Islet of Langerhans (tissue), 1 donor: Measurements from ENCODE around the gene MANSC1.
"Not testable (repeated sequence)": the region's sequence is repeated elsewhere in the genome, so short reads cannot be mapped to it uniquely, and the experiment has no call there.

Experiments used
- FAIRE-seq: peaks from one replicate; lab custom pipeline; 2011; peaks lifted over from hg19 to GRCh38; lab: Jason Lieb, UNC

MANSC1 gene

DNA sequence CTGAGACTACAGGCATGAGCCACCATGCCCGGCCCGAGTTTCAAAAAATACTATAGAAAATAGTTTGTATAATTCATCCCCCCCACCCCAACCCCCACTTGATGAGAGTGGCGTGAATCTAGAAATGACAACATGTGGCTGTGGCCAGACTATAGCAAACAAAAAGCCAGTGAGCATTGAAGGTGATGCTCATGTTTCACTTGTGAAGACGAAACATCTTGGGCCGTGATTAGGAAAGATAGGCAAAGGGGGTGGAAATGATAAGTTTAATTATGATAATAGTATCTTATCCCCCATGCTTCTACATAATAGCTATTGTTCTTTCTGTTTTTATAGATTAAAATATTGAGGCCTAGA, 15.4 kb upstream of the MANSC1 start:
- FAIRE-seq = no peak

DNA sequence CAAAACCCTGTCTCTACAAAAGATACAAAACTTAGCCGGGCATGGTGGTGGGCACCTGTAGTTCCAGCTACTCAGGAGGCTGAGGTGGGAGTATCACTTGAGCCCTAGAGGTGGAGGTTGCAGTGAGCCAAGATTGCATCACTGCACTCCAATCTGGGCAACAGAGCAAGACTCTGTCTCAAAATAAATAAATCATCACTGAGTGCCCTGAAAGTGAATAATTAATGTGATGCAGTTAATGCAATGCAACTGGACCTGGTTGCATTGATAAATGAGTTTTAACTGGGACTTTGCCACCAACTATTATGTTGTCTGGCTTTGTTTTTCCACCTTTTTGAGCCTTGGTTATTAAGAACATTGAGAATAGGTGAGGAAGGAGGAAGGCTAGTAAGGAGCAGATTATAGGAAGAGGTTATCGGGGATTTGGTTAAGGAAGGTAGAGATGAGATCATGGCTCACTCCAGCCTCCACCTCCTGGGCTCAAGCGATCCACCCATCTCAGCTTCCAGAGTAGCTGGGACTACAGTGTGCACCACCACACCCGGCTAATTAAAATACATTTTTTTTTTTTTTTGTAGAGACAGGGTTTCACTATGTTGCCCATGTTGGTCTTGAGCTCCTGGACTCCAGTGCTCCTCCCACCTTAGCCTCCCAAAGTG, 14.9 kb upstream of the MANSC1 start:
- no peak for FAIRE-seq

DNA sequence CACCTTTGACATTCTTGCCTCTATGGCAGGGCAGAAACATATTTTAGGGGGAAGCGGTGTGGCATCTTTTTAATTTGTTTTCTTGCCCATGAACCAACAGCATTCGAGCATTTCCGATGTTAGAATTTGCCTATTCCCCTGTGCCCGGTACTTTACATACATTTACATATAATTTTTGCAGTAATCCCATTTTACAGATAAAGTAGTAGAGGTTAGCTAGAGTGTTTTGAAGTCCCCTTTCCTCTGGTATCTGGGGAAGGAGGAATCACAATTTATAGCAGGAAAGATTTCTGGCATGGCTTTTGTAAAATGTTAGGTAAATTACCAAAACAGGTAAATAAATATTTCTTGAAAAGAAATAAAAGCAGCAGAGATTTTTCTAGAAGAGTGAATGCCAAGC, 8.5 kb upstream of the MANSC1 start:
- FAIRE-seq = no peak

DNA sequence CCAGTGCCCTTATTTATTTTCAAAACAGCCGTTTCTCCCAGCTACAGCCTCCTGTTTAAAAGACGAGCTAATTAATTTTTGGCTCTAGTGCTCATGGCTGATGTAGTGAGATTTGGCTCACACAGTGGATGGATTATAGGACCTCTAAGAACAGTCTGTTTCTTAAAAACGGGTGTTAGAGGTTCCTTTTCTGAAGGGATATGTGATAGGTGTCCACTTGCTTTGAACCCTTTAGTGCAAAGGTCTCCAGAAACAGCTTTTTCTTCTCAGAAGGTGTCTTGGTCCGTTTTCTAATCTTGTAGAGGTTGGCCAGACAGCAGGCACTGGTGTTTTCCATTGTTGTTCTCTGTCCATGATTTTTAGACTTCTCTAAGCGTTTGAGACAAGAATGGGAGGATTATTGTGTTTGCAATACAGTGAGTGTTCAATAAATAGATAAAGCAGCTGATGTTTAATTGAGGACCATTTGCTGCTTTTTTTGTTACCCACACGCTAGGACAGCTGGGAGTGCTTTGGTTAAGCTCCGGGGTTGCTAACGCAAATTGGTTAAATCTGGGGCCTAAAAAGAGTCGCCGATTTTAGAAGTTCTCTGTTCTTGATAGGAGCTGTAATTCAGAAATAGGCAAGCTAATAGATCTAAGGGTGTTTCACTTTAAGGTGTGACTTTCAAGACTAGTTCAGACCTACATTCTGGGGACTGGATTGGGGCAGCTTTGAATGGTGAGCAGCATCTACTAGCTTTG, 7.8 kb upstream of the MANSC1 start:
- no peak for FAIRE-seq

DNA sequence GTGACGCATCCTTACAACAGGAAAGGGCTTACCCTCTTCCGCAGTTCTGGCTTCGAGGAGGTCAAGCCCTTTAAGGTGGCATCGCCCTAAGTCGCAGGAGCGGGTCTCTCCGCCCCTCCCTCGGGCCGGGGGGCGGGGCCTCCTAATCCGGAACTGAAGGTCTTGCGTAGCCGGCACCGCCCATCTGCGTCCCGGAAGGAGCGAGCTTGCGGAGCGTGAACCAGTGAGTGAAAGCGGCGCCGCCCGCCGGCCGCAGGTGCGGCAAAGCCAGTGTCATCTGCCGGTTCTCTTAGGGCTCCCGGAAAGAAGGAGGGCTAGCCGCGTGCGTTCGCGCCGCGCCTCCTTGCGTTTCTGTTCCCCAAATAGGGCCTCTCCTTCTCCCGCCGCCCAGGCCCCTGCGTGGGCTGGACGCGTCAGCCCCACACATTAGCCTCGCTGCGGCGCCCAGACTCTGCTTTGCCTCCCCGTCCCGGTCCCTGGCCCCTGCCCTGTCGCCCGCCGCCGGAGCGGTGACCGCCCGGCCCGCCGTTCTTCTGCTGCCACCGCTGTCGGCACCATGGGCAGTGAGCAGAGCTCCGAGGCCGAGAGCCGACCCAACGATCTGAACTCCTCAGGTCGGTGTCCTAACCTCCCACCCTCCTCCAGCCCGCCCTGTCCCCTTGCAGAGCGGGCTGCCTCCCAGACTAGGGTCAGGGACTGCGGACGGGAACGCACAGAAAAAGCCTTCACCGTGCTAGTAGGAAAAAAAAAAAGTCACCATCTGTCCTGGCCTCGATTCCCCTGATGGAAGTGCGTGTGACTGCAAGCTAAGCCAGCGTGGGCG, 7.1 kb upstream of the MANSC1 start, which contains the start of gene BORCS5:
Gene BORCS5 (plus strand): TSS at position 183 of the 823 bp plus-strand sequence. CDS start 374 bp downstream, at position 557.
- FAIRE-seq = peak; percentile 47

DNA sequence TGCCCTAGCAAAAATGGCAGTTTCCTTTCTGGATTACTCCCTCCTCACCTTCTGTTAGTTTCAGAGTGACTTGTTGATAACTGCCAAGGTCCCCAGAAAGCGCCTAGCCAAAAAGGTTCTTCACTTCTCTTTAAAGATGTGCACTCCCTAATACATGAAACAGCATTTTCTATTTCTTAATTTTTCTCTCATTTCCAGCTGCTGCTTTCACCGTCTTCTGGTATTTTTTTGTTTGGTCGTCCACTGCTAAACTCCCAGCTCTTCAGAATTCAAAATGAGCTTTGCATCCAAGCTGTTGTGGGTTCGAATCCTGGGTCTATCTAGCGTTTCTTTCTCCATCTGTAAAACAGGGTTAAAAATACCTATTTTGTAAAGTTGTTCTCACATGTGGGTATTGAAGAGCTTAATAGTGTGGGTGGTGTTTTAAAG, 6.4 kb upstream of the MANSC1 start:
- FAIRE-seq = no peak

DNA sequence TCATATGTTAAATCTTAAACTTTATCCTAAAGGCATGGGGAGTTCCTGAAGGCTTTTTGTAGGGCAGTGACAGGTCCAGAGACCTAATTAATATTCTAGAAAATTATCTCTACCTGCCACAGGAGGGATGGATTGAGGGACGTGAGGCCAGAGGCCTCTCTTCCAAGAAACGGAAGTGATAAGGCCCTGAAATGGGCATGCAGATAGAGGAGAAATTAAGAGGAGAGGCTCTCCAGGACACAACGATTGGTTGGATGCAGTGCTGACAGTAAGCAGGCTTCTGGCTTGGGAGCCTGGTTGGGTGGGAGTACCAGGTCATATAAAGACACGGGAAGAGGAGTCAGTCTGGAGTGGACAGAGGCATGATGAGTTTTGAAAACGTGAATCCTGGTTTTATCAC, 3.8 kb upstream of the MANSC1 start:
- no peak for FAIRE-seq

DNA sequence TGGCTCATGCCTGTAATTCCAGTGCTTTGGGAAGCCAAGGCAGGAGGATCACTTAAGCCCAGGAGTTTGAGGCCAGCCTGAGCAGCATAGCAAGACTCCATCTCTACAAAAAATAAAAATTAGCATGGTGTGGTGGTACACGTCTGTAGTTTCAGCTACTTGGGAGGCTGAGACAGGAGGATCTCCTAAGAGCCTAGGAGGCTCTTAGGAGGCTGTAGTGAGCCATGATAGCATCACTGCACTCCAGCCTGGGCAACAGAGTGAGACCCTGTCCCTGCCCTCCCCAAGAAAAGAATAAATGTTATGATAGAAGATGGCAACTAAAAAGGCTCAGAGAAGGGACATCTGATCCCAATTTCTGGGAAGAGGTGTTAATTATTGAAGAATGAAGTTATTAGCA, 3.2 kb upstream of the MANSC1 start:
- FAIRE-seq = no peak

DNA sequence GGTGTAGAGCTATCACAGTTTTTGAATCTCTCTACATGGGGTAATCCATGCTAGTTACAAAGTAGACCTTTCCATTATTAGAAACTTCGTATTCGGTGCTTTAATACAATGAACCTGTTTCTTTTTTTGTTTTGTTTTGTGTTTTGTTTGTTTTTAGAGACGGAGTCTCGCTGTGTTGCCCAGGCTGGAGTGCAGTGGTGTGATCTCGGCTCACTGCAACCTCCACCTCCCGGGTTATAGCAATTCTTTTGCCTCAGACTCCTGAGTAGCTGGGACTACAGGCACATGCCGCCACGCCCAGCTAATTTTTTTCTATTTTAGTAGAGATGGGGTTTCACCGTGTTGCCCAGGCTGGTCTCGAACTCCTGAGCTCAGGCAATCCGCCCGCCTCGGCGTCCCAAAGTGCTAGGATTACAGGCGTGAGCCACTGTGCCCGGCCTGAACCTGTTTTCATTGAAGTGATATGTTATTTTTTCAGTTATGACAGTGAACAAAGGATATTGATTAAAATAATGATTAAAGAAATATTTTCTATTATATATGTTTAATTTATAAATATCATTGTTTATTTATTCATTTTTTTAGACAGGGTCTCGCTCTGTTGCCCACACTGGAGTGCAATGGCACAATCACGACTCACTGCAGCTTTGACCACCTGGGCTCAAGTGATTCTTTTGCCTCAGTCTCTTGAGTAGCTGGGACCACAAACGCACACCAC, 1.6 kb upstream of the MANSC1 start:
- not testable (repeated sequence) for FAIRE-seq

DNA sequence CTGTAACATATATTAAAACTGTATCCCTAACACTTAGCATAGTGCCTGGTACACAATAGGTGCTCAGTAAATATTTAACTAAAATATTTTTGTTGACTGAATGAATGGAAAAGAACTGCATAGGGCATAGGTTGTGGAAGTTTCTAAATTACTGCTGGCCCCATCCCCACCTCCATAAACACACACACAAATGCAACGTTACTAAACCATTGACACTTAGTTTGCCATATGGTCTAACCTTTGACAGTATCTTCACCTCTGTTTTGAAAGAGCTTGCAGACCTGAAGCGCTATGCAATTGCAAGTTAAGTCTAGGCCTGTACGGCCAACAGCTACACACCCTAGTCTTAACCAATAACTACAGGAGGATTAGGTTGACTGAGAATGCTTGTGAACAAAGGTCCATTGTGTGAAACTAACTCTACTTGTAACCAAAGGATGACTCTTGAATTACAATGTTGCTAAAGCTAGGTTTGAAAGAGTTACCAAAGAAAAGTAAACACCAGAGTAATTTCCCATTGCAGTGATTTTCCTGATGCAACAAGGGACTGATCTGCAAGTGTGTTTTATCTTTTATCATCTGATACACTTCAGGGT, 924 bp upstream of the MANSC1 start:
- no peak for FAIRE-seq

DNA sequence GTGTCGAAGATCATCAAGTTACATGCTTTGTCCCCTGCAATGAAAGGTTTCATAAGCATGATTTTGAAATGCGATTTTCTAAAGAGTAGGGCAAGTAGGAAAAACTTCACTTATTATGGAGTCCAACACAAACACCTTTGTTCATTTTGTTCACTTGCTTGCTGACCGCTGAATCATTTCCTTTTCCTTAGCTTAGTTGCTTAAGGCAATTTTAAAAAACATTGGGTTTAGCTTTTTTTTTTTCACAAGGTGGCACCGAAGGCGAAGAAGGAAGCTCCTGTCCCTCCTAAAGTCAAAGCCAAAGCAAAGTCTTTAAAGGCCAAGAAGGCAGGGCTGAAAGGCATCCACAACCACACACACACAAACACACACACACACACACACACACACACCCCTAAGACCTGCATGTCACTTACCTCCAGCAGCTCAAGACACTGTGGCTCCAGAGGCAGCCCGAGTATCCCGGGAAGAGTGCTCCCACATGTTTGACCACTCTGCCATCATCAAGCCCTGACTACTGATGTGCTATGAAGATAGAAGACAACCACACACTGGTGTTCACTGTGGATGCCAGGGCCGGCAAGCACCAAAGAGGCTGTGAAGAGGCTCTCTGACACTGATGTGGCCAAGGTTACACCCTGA, 11.4 kb downstream of the MANSC1 start:
- FAIRE-seq = no peak

DNA sequence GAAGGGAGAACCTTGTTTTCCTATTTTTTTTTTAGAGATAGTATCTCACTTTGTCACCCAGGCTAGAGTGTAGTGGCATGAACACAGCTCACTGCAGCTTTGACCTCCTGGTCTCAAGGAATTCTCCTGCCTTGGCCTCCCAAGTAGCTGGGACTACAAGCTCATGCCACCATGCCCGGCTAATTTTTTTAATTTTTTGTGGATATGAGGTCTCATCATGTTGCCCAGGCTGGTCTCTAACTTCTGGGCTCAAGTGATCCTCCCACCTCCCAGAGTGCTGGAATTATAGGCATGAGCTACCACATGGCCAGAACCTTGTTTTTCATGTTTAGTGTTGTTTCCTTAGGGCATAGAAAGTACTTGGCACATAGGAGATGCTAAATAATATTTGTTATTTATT, 13.5 kb downstream of the MANSC1 start:
- FAIRE-seq = no peak

DNA sequence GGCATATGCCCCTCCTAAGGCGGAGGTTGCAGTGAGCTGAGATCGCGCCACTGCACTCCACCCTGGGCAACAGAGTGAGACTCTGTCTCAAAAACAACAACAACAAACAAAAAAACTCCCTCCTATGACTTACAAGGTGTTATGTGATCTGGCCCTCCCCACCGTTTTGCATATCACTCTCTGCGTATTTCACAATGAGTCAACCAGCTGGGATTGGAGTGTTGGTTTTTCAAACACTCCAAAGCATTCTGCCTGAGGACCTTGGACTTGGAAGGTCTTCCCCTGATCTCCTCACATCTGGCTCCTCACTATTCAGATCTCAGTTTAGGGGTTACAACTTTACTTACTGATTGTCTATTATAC, 14.0 kb downstream of the MANSC1 start:
- no peak for FAIRE-seq

DNA sequence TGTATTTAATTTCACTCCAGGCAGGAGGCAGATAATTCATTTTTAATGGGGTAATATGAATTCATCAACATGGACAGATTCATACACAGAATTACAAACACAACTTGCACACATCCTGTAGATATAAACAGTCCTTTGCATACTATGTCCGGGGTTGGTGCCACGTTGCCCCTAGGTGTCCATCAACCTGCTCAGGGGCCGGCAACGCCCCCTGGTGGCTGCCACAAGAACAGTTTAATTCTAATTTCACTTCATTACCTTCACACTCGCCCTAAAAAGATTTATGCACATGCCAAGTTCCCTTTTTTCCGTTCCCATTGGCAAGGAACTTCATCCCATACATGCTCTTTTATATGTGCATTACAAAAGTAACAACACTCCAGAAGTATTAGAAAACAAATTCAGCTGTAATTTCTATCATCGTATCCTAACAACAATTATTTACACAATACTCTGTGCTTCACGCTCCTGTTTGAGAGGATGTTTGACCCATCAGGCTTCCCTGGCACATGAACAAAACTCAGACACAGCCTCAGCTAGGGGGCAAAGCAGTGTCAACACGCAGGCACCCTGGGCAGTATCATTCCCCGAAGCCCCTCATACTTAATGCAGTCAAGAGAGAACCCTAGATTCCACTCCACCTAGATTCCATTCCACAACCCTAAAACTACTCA, 15.5 kb downstream of the MANSC1 start:
- no peak for FAIRE-seq

DNA sequence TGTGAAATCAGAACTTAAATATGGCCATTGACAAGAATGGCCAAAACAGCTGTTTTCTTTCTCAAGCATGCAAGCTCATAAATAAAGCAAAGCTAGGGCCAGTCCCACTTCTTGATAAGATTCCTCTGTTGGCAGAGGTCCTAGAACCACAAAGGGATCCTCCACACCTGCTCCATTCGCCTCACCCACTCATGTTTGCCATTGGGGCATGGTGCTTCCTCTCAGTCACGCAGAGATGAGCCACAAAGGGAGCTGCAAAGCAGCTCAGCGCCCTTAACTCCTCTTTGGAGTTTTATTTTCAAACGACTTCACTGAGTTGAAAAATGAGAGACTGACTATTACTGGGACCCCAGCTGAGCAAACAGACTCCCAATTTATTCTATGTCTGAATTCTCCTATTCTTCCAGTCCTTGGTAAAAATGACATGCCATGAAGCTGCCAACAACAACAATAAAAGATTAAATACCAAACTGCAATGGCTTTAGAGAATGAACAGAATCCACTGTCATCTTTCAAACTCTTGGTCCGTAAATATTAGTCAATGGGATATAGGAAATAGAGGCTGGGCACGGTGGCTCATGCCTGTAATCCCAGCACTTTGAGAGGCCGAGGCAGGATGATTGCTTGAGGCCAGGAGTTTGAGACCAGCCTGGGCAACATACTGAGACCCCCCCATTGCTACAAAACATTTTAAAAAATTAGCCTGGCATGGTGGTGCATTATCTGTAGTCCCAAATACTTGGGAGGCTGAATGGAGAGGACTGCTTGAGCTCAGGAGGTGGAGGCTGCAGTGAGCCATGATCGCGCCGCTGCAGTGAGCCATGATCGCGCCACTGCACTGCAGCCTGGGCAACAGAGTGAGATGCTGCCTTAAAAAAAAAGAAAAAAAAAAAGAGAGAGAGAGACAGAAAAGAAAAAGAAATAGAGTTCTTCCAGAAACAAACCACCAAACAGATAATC, 16.4 kb downstream of the MANSC1 start:
- FAIRE-seq = no peak

DNA sequence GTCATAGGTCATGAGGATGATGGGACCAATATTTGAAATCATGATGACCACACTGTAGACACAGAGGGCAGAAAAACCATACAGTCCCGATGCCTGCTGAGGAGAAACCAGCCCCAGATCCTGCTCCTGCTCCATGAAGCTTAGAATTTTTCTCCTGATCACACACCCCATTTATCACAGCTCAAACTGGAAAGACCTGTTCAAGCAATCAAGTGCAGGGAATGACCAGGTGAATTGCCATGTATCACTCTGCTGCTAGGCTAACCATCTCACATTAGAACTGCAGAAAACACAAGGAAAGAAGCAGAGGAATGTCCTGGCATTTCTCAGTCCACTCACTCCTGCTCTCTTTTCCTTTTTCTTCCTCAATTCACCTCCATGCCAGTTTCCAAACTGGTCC, 18.1 kb downstream of the MANSC1 start:
- FAIRE-seq = no peak

DNA sequence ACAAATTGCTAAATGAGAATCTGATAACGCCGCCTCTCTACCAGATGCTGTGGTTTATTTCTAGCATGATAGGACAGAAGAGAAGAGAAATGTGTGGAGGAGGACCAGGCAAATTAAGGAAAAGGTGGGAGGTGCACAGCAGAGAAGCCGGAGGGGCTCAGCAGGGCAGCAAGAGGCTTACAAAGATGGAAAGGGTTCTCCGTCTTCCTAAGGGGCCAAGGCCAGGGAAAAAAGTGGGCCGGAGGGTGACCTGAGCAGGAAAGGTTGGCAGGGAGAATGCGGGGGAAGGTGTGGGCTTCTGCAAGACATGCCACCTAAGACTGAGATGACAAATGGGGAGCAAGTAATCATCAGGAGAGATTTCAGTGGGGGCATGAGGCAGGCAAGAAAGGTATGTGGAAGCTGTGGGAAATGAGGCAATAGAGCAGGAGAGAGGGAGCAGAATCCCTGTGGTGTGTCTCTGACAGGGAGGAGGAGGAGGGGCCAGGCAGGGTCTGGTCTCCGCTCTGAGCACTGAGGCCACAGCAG, 18.7 kb downstream of the MANSC1 start:
- no peak for FAIRE-seq

DNA sequence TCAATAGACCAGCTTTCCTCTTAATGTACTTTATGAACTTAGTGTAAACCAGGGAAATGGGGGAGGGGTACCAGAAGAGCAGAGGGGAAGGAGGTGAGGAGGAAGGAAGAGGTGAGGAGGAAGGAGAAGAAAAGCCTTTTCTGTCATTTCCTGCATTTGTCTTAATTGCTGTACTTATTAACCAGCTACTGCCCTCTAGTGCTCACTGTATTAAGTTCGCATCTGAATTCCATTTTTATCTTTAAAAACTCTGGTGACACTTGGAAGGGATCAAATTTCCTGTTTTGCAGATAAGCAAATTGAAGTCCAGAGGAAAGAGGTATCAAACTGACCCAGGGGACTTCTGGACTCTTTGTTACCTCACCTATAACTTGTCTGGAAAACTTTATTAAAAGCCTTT, 22.2 kb downstream of the MANSC1 start:
- FAIRE-seq = peak; percentile 84

DNA sequence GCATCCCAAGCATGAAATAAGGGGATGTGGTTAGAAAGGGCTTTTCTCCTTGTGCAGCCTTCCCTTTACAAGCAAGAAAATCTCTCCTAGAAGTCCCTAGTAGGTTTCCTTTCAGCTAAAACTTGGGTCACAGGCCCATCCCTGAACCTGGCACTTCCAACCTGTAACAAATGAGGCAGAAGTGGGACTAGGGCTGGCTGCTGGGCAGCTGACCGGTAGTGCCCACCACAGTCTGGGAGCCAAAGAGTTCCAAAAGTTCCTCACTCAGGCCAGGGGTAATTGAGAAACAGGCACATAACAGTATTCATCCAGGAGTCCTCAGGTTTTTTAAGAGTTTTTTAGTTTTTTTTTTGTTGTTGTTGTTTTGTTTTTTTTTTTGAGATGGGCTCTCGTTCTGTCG, 23.8 kb downstream of the MANSC1 start:
- FAIRE-seq = no peak

DNA sequence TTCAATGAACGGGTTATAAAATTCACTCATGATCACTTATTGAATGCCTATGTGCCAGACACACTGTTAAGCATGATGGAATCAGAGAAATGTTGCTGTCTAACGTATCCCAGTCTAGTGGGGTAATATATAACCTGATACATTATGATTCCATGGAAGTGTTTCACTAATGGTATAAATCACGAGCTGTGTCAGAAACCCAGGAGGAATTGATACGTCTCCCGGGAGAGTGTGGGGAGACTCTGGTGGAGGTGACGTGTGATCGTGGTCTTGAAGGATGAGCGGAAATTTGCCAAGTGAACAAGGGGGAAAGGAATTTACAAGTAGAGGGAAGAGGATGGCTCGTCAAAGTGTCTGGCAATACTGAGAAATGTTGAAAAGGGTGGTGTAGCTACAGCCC, 26.5 kb downstream of the MANSC1 start:
- no peak for FAIRE-seq
